Panc1 (cell line): ENCODE measurements around the gene OR2T8.

Source experiments
- CTCF ChIP-seq: fragments of 450-650 bp; IDR thresholded peaks from 2 replicates; pipeline ENCODE4 v1.5.1; 2017; ENCODE audit warnings: mild to moderate bottlenecking
- POLR2AphosphoS5 ChIP-seq: IDR thresholded peaks from 2 replicates; pipeline ENCODE4 v1.6.1; 2012; ENCODE audit warnings: mild to moderate bottlenecking, low read depth, low read length, moderate library complexity
- REST ChIP-seq, 2 experiments: IDR thresholded peaks; 2 replicates each; pipeline ENCODE4 v1.6.1; 2011 to 2012; ENCODE audit warnings: low read depth in 2 of 2, control low read depth in 1 of 2, low read length in 1 of 2, mild to moderate bottlenecking in 1 of 2, moderate library complexity in 1 of 2; ENCODE audit not compliant: insufficient read depth in 1 of 2
- SIN3A ChIP-seq: IDR thresholded peaks from 2 replicates; pipeline ENCODE4 v1.6.1; 2012; ENCODE audit warnings: low read depth, mild to moderate bottlenecking, low read length, moderate library complexity, borderline replicate concordance; ENCODE audit not compliant: insufficient read depth
- TCF7L2 ChIP-seq: IDR thresholded peaks from 2 replicates; pipeline ENCODE4 v1.6.1; 2011; ENCODE audit warnings: mild to moderate bottlenecking, low read depth, low read length, inconsistent platforms

DNA sequence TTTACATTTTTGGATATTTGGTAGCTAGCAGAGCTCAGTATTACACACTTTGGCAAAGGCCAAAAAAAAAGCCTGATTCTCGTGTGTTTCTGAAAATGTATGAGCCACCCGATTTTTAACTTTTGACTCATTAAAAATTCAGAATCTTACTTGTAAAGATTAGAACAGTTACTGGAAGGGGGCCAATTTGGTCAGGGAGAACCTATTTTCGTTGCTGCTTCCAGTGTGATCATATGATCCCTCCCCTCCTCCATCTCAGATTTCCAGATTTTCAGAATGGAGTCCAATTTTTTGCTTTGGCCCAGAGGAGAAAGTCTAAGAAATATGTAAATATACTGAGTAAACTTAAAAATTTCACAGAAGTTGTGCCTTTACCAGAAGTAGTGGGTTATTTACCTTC lies 41.7 kb downstream of the OR2T8 start:
- TF ChIP-seq CTCF (no peak), SIN3A (no peak), POLR2AphosphoS5 (no peak), REST (IDR thresholded peaks at IDR 0.05; ENCODE audit: insufficient read depth in 1 of 2, low read depth in 2 of 2, low read length in 1 of 2) (no peak), TCF7L2 (no peak)
